Esophagus muscularis mucosa (tissue), 4 donors: ENCODE data around the gene PIH1D1.

Experiments used
- CTCF ChIP-seq, 3 experiments: fragments of 200-600 bp in 2 of 3; fragments of 450-650 bp in 1 of 3; sonication (generic) in 2 of 3; IDR thresholded peaks; one replicate each; pipeline ENCODE4 v1.5.1; 2017 to 2019; ENCODE audit warnings: antibody characterized with exemption in 3 of 3, mild to moderate bottlenecking in 2 of 3, moderate library complexity in 1 of 3
- EP300 ChIP-seq: sonication (generic); formaldehyde crosslinking; IDR thresholded peaks from one replicate; pipeline ENCODE4 v1.6.1; 2017; ENCODE audit warnings: antibody characterized with exemption
- POLR2A ChIP-seq: fragments of 450-650 bp; IDR thresholded peaks from one replicate; pipeline ENCODE4 v1.6.1; 2017; ENCODE audit warnings: antibody characterized with exemption, moderate library complexity, mild to moderate bottlenecking, low read depth

GRCh38 chr19:49486232-49486631 lies 34.6 kb upstream of the PIH1D1 start:
- TF ChIP-seq CTCF (IDR thresholded peaks at IDR 0.05) = no peak
- TF ChIP-seq EP300 = no peak
- no peak for TF ChIP-seq POLR2A
